GM12873 (cell line): ENCODE results near the gene PPP1R1B.

Experiments
- CTCF ChIP-seq: IDR thresholded peaks from 2 replicates; pipeline ENCODE4 v1.5.1; 2012; ENCODE audit warnings: low read depth, mild to moderate bottlenecking, moderate library complexity, low read length, control low read depth; ENCODE audit not compliant: insufficient read depth; ENCODE audit errors: missing control alignments

The PPP1R1B gene

GRCh38 chr17:39607851-39608130, 19.0 kb upstream of the PPP1R1B start, which contains the start of gene NEUROD2:
Gene NEUROD2 (minus strand): TSS chr17:39607920. CDS start chr17:39606599, 1,321 bp downstream.
- no peak for TF ChIP-seq CTCF

GRCh38 chr17:39608142-39608981, 18.4 kb upstream of the PPP1R1B start:
- TF ChIP-seq CTCF = no peak

GRCh38 chr17:39609416-39610025, 17.2 kb upstream of the PPP1R1B start:
- no peak for TF ChIP-seq CTCF

GRCh38 chr17:39611401-39612112, 15.2 kb upstream of the PPP1R1B start:
- no peak for TF ChIP-seq CTCF

GRCh38 chr17:39612291-39612894, 14.4 kb upstream of the PPP1R1B start:
- TF ChIP-seq CTCF = no peak

GRCh38 chr17:39612935-39613464, 13.8 kb upstream of the PPP1R1B start:
- TF ChIP-seq CTCF = no peak
